CD4-positive, alpha-beta T cell treated with Interleukin-17A for 4 hours (primary cell): ENCODE data around the gene MTUS2.

ENCODE experiments used
- DNase-seq: peaks from one replicate; pipeline ENCODE4 v3.0.0-alpha.2; 2020; ENCODE audit warnings: mixed read lengths

MTUS2 gene

DNA sequence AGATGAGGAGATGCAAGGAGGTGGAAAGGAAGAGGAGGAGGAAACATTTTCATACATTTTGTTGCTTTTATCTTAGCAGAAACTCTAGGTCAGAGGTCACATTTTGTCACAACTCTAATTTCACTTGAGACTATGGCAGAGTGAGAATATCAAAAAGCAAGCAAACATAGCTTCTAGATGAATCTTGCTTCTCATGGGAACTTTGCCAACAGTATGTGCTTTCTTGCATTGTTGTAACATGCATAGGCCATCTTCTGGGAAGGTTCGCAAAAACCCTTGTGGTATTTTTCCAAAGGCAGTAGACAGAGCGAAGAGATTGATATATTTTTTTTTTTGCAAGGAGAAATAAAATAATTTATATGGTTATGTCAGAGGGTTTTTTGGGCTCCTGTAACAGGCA lies 291.3 kb downstream of the MTUS2 start:
- DNase-seq, result no peak

DNA sequence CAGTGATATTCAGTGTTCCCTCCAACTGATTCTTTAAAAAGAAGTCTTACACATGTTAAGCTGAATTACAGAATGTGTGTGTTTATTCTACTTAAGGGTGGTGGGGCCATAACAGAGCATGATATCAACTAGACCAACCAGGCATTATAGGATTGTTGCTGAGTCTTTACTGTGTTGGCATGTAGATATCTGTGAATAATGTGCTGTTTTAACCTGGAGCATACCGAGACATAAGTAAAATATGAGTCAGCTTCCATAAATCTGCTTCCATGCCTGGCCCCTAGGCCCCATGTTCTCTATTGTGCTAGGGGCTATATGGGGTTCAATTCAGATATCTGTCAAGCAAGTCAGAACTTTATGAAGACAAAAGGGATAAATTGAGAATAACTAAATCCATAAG lies 295.7 kb downstream of the MTUS2 start:
- no peak for DNase-seq

DNA sequence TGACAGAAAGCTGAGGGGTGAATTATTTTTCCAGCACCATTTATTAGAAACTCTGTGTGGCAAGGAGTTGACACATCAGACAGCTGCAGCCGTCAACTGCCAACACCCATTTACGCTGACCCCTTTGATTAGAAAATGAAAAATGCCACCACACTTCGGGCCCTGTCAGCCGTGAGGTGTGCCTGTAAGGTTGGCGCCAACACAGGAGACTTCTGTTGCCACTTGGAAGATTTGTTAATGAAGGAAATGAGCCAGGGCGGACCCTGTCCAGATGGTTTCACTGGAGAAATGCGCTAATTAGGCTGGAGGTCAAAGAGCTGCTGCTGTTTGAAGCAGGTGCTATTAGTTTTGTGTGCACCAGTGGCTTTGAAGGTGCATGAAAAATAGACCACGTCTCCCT lies 297.5 kb downstream of the MTUS2 start:
- DNase-seq, result no peak

DNA sequence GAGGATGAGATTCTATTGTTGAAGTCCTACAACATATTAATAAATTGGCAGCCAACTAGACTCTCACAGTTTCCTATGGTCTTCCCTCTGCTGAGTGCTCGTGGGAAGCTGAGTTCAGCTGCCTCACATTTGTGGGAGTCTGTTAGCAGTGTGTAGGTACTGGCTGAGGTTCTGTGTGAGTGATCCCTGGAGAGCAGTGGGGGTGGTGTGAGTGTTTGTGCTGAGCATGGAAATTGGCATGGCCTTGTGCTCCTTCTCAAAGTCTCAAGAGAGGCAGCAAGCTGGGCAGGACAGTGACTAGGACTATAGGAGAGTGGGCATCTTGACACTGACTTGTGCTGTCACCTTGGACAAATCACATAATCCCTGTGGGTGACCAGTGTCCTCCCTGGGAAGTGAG lies 298.3 kb downstream of the MTUS2 start:
- no peak for DNase-seq

DNA sequence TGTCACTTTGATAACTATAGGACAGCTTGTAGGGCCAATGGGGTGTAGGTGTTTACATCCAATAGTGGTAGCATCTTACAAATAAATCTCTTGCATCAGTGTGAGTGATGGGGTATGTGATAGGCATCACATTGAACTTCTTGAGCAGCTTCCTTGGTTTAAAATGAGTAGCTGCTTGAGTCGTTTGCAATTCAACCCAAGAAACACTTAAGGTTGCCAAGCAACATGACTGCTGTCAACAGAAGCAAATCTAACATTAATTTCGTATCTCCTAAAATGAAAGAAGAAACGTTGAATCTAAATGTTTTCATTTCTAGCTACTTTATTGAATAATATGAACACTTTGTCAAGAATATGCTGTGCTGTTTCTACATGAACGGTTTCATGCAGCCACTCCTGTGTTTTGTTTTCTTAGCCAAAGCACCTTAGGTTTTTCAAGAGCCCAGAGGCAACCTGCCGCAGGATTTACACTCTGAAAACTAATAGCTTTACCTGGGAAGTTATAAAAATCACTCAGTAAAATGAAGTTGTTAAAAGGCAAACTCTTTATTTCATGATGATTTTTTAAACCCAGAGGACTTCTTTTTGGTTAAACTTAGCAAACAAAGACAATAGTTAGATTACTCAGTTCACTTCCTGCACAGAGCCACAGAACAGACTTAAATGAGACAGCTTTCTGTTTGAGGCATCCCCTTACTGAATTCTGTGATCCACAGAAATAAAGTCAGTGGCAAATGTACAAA lies 305.2 kb downstream of the MTUS2 start:
- no peak for DNase-seq

DNA sequence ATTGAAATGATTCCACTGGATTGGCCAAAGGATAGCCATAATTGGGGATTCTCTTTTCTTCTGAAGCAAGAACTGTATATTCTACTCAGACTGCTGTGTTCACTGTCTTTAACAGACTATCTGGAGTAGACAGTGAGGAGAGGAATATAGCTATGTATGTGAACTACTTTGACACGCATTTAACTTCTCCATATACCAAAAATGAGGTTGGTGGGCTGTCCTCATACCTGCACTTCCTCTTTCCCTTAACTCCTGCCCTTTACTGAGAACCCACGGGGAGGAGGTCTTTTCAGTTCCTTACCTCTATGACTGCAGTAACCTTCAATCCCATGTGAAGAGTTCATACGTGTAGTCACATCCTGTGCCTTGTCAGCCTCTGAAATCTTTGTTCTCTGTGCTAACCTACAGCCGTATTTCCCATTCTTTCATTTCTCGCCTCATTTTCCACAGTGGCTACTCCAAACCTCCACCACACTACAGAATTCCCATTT lies 305.8 kb downstream of the MTUS2 start:
- DNase-seq, result no peak

DNA sequence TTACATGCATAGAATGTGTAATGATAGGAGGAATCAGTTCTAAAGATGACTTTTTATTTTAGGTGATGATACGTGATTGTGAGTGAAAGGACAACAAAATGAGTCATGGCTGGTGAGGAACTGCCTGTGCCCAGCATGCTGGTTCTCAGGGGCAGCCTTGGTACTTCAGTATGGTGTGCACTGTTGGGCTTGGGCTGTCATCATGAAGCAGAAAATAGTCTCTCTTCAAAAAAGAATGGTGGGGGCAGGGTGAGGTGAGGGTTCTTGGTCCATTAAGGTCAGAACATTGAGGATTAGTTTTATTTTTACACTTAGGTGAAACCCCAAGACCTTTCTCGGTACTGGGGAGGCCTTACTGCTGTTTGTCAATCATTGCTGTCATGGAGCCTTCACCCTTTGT lies 309.5 kb downstream of the MTUS2 start:
- DNase-seq, result no peak

DNA sequence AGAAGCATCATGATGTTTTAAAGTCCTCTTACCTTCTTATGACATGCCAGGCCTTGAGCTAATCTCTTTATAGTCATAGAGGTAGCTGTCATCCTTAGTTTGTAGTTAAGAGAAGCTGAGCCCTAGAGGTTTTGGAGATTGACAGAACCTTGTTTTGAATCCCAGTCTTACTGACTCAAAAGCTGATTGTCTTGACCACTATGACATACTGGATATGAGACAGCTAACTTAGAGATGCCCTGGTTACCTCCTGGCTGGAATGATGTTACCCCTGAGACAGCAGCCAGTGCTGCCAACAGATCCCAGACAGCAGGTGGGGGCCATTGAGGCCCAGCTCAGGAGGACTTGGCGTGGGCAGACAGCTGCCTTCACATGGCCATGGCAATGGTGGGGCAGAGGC lies 311.0 kb downstream of the MTUS2 start:
- no peak for DNase-seq

DNA sequence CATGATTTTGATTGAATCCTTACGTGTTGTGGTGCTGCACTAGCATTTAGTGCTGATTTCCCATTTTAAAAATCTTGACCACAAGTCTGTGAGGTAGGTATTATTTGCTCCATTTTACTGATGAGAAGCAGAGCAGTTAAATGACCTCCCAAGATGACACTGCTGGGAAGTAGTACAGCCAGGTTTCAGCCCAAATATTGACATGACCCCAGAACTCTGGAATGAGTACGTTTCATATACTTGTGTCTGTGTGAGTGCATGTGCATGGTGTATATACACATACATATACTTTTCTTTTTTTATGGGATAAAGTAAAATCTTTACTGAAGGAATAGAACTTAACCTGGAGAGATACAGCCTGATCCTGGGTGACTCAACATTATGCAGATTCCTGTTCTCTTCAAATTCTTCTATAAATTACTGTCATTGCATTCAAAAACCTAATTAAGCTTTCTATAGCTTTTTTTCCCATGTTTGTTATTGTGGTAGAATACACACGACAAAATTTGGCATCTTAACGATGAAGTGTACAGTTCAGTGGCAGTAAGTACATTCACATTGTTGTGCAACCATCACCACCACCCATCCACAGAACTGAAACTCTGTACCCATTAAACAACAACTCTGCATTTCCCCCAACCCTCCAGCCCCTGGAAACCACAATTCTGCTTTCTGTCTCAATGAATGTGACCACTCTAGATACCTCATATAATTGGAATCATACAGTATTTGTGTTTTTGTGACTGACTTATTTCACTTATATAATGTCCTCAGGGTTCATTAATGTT lies 311.9 kb downstream of the MTUS2 start:
- DNase-seq, result no peak

DNA sequence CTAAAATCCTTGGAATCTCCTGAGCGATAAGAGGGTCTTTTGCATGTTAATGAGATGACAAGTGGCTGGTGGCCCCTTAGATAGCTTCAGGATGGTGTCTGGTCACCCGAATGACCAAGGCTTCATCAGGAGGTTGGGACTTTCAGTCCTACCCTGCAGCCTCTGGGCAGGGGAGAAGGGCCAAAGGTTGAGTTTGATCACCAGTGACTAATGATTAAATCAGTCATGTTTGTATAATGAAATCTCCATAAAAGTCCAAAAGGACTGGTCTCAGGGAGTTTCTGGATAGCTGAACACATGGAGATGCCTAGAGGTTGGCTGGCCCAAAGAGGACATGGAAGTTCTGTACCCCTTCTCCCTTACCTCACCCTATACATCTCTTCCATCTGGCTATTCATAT lies 316.2 kb downstream of the MTUS2 start:
- no peak for DNase-seq

DNA sequence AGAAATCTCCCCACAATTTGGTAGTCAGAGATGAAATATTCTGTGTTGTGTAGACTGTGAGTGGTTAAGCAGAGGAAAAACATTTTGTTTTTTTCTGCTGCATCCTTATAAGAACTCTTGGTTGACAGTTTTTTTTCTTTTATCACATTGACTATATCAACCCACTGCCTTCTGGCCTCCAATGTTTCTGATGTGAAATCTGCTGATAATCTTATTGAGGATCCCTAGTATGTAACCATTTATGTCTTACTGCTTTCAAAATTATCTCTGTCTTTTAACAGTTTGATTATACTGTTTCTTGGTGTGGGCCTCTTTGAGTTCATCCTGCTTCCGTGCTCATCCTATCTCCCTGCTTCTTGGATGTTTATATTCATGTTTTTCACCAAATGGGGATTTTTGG lies 316.9 kb downstream of the MTUS2 start:
- no peak for DNase-seq

DNA sequence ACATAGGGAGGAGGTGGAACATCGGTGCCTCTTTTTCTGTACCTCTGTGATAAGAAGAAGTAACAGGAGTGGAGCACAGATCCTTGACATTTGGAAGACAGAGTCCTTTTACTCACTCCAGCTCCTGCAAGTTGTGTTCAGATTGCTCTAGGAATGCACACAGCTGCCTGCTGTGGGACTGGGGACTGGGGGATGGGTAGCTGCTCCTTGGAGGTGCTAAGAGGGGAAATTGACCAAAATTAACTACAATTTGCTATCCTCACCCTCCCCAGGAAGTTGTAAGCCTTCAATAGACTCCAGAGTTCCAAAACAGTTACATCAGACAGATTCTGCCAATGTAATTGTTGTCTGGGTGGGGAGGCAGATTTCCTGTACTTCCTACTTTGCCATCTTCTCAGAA lies 317.9 kb downstream of the MTUS2 start:
- DNase-seq, result no peak

DNA sequence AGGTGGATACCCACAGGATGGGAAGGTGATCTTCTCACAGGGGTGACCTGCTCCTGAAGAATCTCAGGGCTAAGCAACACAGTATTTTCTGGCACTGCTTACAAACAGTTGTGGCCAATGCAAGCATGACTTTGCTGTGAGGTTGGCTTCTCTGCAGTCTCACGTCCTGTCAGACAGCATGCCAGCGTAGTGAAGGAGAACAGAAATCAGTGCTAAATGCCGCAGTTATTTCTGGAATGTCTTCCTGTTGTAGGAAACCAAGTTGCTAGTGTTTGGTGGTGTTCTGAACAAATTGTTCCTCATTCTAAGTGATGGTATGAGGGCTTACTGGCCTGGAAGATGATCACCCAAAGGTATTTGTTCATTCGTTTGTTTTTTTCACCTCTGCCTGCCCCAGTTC lies 320.1 kb downstream of the MTUS2 start:
- no peak for DNase-seq

DNA sequence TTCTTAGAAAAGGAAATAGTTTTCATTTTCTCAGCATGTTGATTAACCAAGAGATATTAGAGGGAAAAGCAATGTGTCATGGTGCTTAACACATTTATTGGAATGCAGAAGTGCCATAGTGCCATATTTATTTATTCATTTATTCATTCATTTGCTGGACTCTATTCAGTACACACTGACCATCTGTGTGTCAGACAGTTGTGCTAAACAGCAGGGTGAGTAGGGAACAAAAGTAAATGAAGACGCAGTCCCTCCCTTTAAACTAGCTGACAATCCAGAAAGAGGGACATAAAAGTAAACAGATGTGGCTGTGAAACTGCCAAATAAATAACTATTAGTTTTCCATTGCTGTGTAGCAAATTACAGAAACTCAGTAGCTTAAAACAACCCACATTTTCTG lies 323.7 kb downstream of the MTUS2 start:
- DNase-seq, result no peak

DNA sequence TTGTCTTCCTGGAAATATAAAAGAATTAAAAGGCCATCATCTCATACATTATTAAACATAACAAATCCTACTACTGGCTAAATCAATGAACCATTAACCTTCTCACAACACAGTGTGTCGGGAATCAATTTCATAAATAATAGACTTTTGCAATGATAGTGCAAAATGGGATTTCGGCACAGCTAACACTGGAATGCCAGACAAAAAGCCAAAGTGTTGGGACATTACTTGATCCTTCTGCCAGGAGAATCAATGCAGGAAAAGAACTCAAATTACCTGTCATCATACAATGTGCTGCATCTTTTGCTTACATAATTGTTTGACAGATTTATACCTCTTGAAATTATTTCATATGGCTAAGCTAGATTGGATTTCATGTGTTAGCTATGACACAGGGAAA lies 334.3 kb downstream of the MTUS2 start:
- DNase-seq, result no peak

DNA sequence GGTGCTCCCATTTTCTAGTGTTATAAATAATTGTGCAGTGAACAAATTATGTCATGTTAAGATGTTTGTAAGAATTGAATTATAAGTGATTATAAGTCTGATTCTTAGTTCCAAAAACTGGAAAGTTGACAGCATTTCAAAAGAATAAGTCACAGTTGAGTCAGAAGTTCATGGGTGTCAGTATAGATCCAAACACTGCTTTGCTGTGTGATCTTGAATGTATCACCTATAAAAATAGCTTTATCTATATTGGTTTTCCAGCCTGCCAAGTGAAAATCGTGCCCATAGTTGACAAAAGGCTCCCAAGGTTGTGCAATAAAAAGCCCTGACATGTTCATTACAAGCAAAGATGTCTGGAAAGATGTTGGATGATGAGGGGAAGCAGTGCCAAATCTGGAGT lies 336.0 kb downstream of the MTUS2 start:
- no peak for DNase-seq

DNA sequence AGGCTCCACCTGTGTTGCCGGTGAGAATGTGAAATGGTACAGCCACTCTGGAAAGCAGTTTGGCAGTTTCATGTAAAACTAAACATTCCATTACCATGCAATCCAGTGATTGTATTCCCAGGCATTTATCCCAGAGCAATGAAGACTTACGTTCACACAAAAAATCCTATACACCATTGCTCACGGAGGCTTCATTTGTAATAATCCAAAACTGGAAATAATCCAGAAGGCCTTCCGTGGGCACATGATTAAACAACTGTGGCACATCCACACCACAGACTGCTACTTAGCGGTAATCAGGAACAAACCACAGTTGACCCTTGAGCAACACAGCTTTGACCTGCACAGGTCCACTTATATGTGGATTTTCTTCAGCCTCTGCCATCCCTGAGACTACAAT lies 339.7 kb downstream of the MTUS2 start:
- DNase-seq, result no peak

DNA sequence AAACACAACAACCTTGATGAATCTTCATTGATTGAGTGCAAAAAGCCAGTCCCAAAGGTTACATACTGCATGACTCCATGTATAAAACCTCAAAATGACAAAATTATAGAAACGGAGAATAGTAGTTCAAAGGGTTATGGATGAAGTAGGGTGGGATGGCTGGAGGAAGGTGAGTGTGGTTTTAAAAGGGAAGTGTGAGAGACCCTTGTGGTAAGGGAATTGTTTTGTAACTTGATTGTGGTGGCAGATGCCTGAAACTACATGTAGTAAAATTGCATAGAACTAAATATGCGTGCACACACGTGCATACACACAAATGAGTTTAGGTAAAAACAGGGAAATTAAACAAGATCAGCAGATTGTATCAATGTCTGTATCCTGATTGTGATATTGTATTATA lies 340.7 kb downstream of the MTUS2 start:
- DNase-seq, result no peak

DNA sequence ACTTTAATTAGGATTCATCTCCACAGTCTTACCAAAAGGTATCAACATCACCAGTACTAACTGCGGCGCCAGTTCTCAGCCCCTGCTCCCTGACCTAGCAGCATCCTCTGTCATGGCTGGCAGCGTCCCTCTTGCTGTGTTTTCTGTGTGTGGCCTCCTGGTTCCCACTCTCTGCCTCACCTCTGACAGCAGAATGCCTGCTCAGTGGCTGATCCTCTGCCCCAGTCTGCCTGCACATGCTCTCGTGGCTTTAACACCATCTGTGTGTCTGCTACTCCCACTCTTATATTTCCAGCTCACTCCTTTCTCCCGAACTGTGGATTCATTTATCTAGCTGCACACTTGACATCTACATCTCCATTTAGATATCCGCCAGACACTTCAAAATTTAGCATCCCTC lies 341.5 kb downstream of the MTUS2 start:
- no peak for DNase-seq

DNA sequence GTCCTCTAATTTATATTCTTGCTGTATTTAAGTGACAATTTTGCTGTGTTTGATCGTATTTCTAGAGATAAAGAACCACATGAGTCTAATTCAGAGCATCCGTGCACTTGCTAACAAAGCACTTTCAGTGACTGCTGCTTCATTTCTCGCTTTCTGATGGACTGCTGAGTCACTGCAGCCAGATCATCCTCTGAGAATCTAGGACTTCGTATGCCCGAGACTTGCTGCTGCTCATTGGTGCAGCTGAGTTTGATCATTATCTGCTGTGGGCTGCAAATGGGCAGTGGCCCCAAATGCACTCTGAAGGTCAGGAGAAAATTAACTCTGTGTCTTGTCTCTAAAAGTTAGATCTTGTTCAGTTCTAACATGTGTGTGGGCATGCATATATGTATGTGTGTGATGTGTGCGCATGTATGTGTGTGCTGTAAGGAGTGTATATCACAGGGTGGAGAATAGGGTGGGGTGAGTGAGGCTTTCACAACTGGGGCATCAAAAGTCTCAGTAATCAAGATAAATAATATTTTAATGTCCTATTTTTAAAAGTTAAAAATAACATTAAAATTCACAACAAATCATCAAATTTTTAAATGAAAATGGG lies 342.6 kb downstream of the MTUS2 start:
- DNase-seq, result no peak

DNA sequence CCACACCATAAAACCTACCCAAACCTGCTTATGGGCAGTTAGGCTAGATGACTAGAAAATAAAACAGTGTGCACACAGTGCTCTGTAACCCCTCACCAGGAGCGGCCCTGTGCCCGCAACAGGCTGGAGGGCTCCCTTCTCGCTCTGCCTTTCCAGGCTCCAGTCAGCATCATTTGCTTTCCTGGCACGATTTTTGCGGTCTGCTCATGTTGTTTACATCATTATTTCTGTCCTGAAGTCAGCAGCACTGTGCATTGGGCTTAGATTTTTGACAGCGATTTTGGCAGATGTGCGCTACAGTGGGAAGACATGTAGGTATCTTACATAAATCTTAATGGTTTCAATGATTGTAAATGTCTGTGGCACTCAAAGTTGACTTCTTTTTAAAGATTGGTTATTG lies 344.0 kb downstream of the MTUS2 start:
- no peak for DNase-seq

DNA sequence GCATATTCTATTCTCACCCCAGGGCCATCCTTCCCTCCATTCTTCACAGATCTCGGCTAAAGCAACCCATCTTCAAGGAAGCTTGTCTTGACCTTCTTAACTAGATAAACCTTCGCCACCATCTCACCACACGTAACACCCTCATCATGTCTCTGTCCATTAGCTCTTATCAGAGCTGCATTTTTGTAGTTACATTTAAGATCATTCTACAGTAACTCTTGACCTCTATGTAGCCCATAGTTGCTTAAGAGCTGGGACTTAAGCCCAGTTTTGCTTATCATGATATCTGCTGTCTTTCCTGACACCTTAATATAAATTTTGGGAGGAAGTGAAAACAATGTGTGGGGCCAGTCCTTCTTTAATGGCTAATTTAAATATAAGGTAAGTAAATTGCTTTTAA lies 345.1 kb downstream of the MTUS2 start:
- no peak for DNase-seq

DNA sequence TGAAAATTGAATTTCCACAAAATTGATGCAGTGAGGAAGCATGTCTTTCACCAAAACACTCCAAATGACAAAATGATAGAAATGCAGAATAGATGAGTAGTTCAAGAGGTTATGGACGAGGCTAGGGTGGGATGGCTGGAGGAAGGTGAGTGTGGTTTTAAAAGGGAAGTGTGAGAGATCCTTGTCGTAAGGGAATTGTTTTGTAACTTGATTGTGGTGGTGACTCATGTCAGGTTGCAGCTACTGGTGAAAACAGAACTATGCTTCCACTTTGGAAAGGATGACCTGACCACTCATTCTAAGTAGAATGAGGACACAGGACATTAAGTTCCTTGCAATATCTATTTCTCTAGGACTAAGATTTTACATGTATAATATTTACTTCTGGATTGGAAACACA lies 345.7 kb downstream of the MTUS2 start:
- no peak for DNase-seq

DNA sequence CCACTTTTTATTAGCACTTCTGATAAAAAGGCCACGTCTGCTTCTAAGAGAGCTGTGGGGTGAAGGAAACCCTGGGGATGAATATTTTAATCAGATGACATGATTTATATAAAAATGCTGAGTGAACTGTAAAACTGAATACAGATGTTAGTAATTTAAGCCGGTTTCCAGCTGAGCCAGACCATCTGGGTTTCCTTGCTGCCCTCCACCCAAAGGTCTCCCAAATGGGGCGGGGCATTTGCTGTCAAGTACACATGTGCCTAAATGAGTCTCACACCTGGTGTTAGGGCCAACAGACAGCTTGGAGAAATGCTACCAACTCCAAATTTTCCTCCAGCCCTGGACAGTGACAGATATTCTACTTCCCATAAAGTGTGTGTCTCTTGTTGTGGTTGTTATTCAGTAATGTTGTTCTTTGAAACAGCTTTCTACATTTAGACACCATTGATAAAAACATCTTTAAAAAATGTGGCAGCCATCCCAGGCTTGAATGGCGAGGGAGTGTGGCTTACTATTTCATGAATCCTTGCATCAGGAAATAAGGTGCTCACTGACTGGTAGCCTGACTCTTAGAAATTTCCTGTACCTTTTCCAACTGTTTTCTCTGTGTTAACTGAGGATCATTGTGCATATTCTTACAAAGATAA lies 350.4 kb downstream of the MTUS2 start:
- DNase-seq, result no peak
